Right lobe of liver (tissue), 4 donors: ENCODE results near the gene LONP2.

Experiments used
- CTCF ChIP-seq, 4 donors: fragments of 200-600 bp in 3 of 4; fragments of 450-650 bp in 1 of 4; IDR thresholded peaks; one replicate each; pipeline versions ENCODE4 v1.5.1 to v1.8.0; 2016 to 2022; ENCODE audit warnings: antibody characterized with exemption in 4 of 4, mild to moderate bottlenecking in 2 of 4
- POLR2A ChIP-seq: fragments of 450-650 bp; IDR thresholded peaks from one replicate; pipeline ENCODE4 v1.6.1; 2017; ENCODE audit warnings: antibody characterized with exemption, mild to moderate bottlenecking
- donor health status: DM: no; HTN: no; CAD: no.
- donor health status: DM: no; HTN: no; CAD: no.
- donor health status: DM: no; HTN: yes; CAD: no.

- no peak for TF ChIP-seq POLR2A
- TF ChIP-seq CTCF (IDR thresholded peaks at IDR 0.05): no peak
Observed at GRCh38 chr16:48342591-48342990, 98.5 kb downstream of the LONP2 start.
